Measurements from ENCODE around the gene BCAS3.

Gene BCAS3

DNA sequence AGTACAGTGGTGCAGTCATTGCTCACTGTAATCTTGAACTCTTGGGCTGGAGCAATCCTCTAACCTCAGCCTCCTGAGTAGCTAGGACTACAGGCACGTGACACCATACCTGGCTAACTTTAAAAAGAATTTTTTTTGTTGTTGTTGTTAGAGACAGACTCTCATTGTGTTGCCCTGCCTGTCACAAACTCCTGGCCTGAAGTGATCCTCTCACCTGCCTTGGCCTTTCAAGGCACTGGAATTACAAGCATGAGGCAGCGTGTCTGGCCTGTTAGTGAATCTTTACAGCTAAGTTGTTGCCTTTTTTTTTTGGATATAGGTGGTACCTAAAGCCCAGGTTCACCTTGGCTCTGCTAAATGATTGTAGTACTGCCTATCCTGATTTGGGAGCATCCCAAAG is 290.6 kb downstream of the BCAS3 start:
- ATAC-seq: no peak
- TF ChIP-seq GLIS3 (CRISPR knock-in tag; IDR thresholded peaks at IDR 0.05) (no peak), ZNF70 (CRISPR knock-in tag; IDR thresholded peaks at IDR 0.05) (no peak), ZNF8 (CRISPR knock-in tag; IDR thresholded peaks at IDR 0.05) (no peak), TOX (CRISPR knock-in tag; IDR thresholded peaks at IDR 0.05; ENCODE audit: borderline replicate concordance) (no peak), OSR1 (CRISPR knock-in tag; IDR thresholded peaks at IDR 0.05) (no peak), TCF4 (CRISPR knock-in tag; IDR thresholded peaks at IDR 0.05; ENCODE audit: borderline replicate concordance) (no peak), RARB (CRISPR knock-in tag; IDR thresholded peaks at IDR 0.05) (no peak)

GRCh38 chr17:60969500-60970037 is 291.9 kb downstream of the BCAS3 start:
- no peak for TF ChIP-seq TOX (CRISPR knock-in tag; IDR thresholded peaks at IDR 0.05; ENCODE audit: borderline replicate concordance)
- ATAC-seq: no peak

GRCh38 chr17:60970741-60971140 is 293.1 kb downstream of the BCAS3 start:
- no peak for ATAC-seq
- TF ChIP-seq ZNF565 (CRISPR knock-in tag; conservative IDR thresholded peaks at IDR 0.05; ENCODE audit: low read depth) (no peak), TSHZ2 (CRISPR knock-in tag; IDR thresholded peaks at IDR 0.05) (no peak), ARNTL (CRISPR knock-in tag; IDR thresholded peaks at IDR 0.05; ENCODE audit: borderline replicate concordance, low read depth) (no peak), CSDC2 (CRISPR knock-in tag; IDR thresholded peaks at IDR 0.05) (no peak), RARB (CRISPR knock-in tag; IDR thresholded peaks at IDR 0.05) (no peak), OSR1 (CRISPR knock-in tag; IDR thresholded peaks at IDR 0.05) (no peak), TOX (CRISPR knock-in tag; IDR thresholded peaks at IDR 0.05; ENCODE audit: borderline replicate concordance) (no peak), ESRRG (CRISPR knock-in tag; IDR thresholded peaks at IDR 0.05) (no peak), GLIS3 (CRISPR knock-in tag; IDR thresholded peaks at IDR 0.05) (no peak), SNAI2 (CRISPR knock-in tag; IDR thresholded peaks at IDR 0.05) (no peak), CSRNP3 (CRISPR knock-in tag; IDR thresholded peaks at IDR 0.05) (no peak), ZNF70 (CRISPR knock-in tag; IDR thresholded peaks at IDR 0.05) (no peak), ZFP3 (CRISPR knock-in tag; IDR thresholded peaks at IDR 0.05) (no peak), PATZ1 (CRISPR knock-in tag; IDR thresholded peaks at IDR 0.05; ENCODE audit: borderline replicate concordance) (no peak), POU6F1 (CRISPR knock-in tag; IDR thresholded peaks at IDR 0.05; ENCODE audit: borderline replicate concordance, low read depth) (no peak), BACH2 (CRISPR knock-in tag; IDR thresholded peaks at IDR 0.05; ENCODE audit: borderline replicate concordance) (no peak), ZNF8 (CRISPR knock-in tag; IDR thresholded peaks at IDR 0.05) (no peak), ISL1 (CRISPR knock-in tag; IDR thresholded peaks at IDR 0.05) (no peak), ZFP30 (CRISPR knock-in tag; IDR thresholded peaks at IDR 0.05) (no peak)
- TF ChIP-seq, protein P1, sequence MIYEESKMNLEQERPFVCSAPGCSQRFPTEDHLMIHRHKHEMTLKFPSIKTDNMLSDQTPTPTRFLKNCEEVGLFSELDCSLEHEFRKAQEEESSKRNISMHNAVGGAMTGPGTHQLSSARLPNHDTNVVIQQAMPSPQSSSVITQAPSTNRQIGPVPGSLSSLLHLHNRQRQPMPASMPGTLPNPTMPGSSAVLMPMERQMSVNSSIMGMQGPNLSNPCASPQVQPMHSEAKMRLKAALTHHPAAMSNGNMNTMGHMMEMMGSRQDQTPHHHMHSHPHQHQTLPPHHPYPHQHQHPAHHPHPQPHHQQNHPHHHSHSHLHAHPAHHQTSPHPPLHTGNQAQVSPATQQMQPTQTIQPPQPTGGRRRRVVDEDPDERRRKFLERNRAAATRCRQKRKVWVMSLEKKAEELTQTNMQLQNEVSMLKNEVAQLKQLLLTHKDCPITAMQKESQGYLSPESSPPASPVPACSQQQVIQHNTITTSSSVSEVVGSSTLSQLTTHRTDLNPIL (CRISPR knock-in tag; IDR thresholded peaks at IDR 0.05; ENCODE audit: low read depth): no peak
